AG04449 (cell line): ENCODE results near the gene IL17REL.
"Not testable (repeated sequence)": the region's sequence is repeated elsewhere in the genome, so short reads cannot be mapped to it uniquely, and the experiment has no call there.

Source experiments
- CTCF ChIA-PET: fragments of 350-600 bp; formaldehyde crosslinking; extraction: SDS; loops from one replicate; lab custom pipeline; 2021; ENCODE audit warnings: antibody characterized with exemption; lab: Yijun Ruan, JAX
- POLR2A ChIA-PET: fragments of 400-600, 350-600 bp; formaldehyde crosslinking; extraction: SDS; loops from one replicate; lab custom pipeline; 2020; ENCODE audit warnings: antibody characterized with exemption, inconsistent platforms; lab: Yijun Ruan, JAX
- DNase-seq: peaks from one replicate; pipeline ENCODE4 v3.0.0-alpha.2; 2010; ENCODE audit warnings: low read depth, low spot score
- H3K4me3 ChIP-seq: 2 replicates; pipeline ENCODE4 v1.5.1; 2011; ENCODE audit warnings: low read depth, mild to moderate bottlenecking, control low read depth, low read length
- TF ChIP-seq, protein P1 (sequence below): IDR thresholded peaks from one replicate; pipeline ENCODE4 v1.5.1; 2011; ENCODE audit warnings: mild to moderate bottlenecking, moderate library complexity, low read length, control low read depth, inconsistent platforms; ENCODE audit not compliant: insufficient read depth; ENCODE audit errors: missing control alignments

The IL17REL gene

DNA sequence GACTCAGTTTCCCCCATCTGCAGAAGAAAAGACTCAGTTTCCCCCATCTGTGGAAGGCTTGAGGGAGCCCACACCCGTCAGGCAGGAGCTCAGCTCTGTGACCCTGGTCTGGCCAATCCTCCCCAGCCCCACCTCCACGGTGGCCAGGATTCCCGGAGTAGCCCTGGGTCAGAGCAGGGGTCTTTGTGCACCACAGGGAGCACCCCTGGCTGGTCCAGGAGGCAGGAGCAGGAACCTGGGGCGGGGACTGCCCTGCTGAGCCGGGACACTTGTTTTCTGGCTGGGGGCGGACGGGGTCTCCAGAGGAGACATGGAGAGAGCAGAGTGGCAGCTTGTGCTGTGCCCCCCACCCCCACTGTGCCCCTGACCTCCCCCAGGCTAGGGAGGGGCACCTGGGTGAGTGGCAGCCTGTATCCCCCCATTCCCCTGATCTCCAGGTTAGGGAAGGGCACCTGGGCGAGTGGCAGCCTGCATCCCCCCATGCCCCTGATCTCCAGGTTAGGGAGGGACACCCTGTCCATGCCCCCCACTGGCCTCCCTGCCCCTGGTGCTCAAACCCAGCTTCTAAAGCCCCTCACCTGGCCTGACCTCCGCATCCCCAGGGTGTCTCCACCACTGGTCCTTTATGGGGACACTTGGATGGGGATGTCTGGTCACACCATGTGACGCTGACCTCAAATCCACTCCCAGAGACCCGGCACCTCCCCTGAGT is 18.8 kb downstream of the IL17REL start:
- no peak overlapping the region for H3K4me3 ChIP-seq
- DNase-seq, result no peak
- ChIA-PET CTCF (interaction anchor here (0.6 to 4.6 kb wide), 12 partner anchors 11 to 63 kb away, joined by 3 to 35 read pairs (median 6); no protein-coding TSS in a partner anchor), POLR2A (no interaction called here)
- TF ChIP-seq, protein P1, sequence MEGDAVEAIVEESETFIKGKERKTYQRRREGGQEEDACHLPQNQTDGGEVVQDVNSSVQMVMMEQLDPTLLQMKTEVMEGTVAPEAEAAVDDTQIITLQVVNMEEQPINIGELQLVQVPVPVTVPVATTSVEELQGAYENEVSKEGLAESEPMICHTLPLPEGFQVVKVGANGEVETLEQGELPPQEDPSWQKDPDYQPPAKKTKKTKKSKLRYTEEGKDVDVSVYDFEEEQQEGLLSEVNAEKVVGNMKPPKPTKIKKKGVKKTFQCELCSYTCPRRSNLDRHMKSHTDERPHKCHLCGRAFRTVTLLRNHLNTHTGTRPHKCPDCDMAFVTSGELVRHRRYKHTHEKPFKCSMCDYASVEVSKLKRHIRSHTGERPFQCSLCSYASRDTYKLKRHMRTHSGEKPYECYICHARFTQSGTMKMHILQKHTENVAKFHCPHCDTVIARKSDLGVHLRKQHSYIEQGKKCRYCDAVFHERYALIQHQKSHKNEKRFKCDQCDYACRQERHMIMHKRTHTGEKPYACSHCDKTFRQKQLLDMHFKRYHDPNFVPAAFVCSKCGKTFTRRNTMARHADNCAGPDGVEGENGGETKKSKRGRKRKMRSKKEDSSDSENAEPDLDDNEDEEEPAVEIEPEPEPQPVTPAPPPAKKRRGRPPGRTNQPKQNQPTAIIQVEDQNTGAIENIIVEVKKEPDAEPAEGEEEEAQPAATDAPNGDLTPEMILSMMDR, result no peak

DNA sequence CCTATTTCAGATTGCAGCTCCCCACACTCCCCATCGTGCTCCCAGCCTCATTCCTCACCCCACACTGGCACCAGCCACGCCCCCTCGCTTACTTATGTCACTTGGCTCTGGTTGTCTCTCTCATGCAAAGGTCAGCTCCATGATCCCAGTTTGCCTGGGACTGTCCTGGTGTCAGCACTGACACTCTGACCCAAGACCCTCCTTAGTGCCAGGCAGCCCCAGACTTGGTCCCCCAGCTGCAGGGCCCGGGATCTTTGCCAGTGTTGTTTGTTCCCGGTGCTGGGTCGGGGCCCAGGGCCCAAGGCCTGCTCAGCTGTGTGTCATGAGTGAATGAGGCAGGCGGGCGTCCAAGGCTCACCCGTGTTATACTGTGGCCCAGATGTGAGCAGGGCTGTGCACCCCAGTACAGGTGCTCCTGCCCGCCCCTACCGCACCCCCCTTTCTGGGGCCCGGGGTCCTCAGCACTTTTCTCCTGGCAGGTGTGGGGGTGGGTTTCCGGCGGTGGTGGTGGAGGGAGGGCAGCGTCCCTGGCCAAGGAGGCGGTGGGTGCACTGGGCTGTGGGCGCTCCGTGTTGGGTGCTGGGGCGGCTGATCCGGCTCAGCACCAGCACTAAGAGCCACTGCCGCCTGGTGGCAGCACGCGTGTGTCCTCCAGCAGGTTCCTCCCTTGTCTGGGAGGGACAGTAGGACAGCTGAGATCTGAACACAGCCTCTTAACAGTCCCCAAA is 19.5 kb downstream of the IL17REL start:
- ChIA-PET CTCF (interaction anchor here (0.6 to 4.6 kb wide), 16 partner anchors 9 to 136 kb away, joined by 3 to 35 read pairs (median 4); no protein-coding TSS in a partner anchor), POLR2A (no interaction called here)
- no peak for DNase-seq
- TF ChIP-seq, protein P1, result peak; percentile 89
- no peak overlapping the region for H3K4me3 ChIP-seq

DNA sequence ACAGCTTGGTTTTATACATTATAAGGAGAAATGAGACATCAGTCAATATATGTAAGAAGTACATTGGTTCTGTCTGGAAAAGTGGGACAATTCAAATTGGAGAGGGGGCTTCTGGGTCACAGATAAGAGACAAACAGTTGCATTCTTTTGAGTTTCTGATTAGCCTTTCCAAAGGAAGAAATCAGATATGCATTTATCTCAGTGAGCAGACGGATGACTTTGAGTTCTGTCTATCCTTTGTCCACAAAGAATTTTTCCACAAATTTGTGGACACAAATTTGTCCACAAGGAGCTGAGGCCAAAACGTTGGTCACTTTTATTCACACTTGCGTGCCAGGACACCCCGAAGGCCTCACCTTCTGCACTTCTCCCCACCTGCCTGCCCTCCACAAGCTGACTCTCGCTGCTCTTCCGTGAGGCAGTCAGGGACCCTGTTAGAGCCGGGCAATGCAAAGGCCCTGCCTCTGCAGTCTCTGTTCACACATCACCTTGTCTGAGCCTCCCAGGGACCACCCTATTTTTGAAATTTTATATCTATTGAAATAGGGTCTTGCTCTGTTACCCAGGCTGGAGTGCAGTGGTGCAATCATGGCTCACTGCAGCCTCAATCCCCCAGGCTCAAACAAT is 20.5 kb downstream of the IL17REL start:
- H3K4me3 ChIP-seq, result no peak overlapping the region
- CTCF ChIA-PET, result interaction anchor here (0.9 to 3.7 kb wide), 8 partner anchors 9 to 137 kb away, joined by 3 to 35 read pairs (median 8); no protein-coding TSS in a partner anchor
- POLR2A ChIA-PET, result no interaction called here
- TF ChIP-seq, protein P1, result no peak
- no peak for DNase-seq

DNA sequence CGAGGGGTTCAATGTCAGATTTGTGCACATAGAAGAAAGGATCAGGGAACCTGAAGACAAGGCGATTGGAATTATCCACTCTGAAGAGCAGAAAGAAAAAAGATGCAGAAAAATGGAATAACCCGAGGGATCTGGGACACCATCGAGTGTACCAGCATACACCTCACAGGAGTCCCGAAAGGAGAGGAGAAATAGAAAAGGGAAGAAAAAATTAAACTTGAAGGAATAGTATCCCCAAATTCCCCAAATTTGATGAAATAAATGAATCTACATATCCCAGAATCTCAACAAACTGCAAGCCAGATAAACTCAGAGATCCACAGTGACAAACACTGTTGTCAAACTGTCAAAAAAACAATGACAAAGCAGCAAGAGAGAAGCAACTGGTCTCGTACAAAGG is 21.4 kb downstream of the IL17REL start:
- ChIA-PET CTCF (interaction anchor here (0.9 to 2.8 kb wide), 2 partner anchors 11 to 14 kb away, joined by 5 to 23 read pairs; no protein-coding TSS in a partner anchor), POLR2A (no interaction called here)
- TF ChIP-seq, protein P1, result no peak
- no peak for DNase-seq
- no peak overlapping the region for H3K4me3 ChIP-seq

DNA sequence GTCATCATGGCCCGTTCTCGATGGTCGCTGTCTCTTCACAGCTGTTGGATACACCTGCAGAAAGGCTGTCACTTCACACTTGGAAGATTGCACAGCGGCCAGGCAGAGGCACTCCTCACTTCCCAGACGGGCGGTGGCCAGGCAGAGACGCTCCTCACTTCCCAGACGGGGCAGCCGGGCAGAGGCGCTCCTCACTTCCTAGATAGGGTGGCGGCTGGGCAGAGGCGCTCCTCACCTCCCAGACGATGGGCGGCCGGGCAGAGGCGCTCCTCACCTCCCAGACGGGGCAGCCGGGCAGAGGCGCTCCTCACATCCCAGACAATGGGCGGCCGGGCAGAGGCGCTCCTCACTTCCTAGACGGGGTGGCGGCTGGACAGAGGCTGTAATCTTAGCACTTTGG is 22.7 kb downstream of the IL17REL start:
- H3K4me3 ChIP-seq, POLR2A ChIA-PET, CTCF ChIA-PET, DNase-seq: not testable (repeated sequence)

DNA sequence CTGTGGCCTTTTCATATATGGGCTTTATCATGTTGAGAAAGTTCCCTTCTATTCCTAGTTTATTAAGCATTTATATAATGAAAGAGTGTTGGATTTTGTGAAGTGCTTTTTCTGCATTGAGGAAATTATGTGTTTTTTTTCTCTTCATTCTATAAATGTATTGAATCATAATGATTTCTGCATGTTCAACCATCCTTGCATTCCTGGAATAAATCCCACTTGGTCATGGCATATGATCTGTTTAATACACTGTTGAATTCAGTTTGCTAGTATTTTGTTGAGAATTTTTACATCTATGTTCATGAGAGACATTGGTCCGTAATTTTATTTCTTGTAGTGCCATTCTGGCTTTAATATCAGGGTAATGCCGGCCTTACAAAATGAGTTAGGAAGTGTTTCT is 26.2 kb downstream of the IL17REL start:
- ChIA-PET POLR2A (no interaction called here), CTCF (interaction anchor here (1.6 kb wide), 1 partner anchor 9 kb away, joined by 5 read pairs; no protein-coding TSS in a partner anchor)
- H3K4me3 ChIP-seq, result no peak overlapping the region
- TF ChIP-seq, protein P1, result no peak
- DNase-seq, result no peak
